ENCODE results near the gene DTX1.

Gene DTX1

GRCh38 chr12:113071135-113072112 lies 14.9 kb downstream of the DTX1 start:
- peak; percentile 90 for DNase-seq

GRCh38 chr12:113072136-113072535 lies 15.6 kb downstream of the DTX1 start:
- no peak for DNase-seq

GRCh38 chr12:113073586-113073985 lies 17.1 kb downstream of the DTX1 start:
- no peak for DNase-seq

GRCh38 chr12:113075137-113075683 lies 18.7 kb downstream of the DTX1 start:
- no peak for DNase-seq

- no peak for DNase-seq
These were observed 20.7 kb downstream of the DTX1 start for GRCh38 chr12:113077057-113077858.

GRCh38 chr12:113077859-113078255 lies 21.3 kb downstream of the DTX1 start:
- DNase-seq = no peak

GRCh38 chr12:113081873-113082272 lies 25.3 kb downstream of the DTX1 start:
- no peak for DNase-seq

GRCh38 chr12:113082486-113083148 lies 26.1 kb downstream of the DTX1 start:
- DNase-seq = no peak

- DNase-seq = no peak
These were observed 27.4 kb downstream of the DTX1 start for GRCh38 chr12:113083863-113084435.

GRCh38 chr12:113086249-113087164 lies 30.0 kb downstream of the DTX1 start:
- no peak for DNase-seq

GRCh38 chr12:113087193-113087592 lies 30.7 kb downstream of the DTX1 start:
- no peak for DNase-seq

- no peak for DNase-seq
These were observed 31.5 kb downstream of the DTX1 start for GRCh38 chr12:113088037-113088436.

GRCh38 chr12:113088971-113089756 lies 32.6 kb downstream of the DTX1 start:
- DNase-seq = no peak

GRCh38 chr12:113089839-113090238 lies 33.3 kb downstream of the DTX1 start:
- no peak for DNase-seq

- DNase-seq = no peak
These were observed 34.2 kb downstream of the DTX1 start for GRCh38 chr12:113090740-113091139.

GRCh38 chr12:113091506-113091905 lies 35.0 kb downstream of the DTX1 start:
- DNase-seq = no peak

- no peak for DNase-seq
These were observed 36.3 kb downstream of the DTX1 start for GRCh38 chr12:113092607-113093408.

- no peak for DNase-seq
These were observed 37.0 kb downstream of the DTX1 start for GRCh38 chr12:113093409-113094101.

- DNase-seq = no peak
These were observed 38.2 kb downstream of the DTX1 start for GRCh38 chr12:113094738-113095137.

All from NCI-H1417 treated with DMSO at 0.1 percent for 48 hours (cell line).